ENCODE measurements around the gene ZNF592. TPM values are rescaled to one million over a fixed set of nuclear protein-coding genes. Genes with fewer than 3 reads are reported as not detected.
"Not testable (repeated sequence)": the region's sequence is repeated elsewhere in the genome, so short reads cannot be mapped to it uniquely, and the experiment has no call there.

Gene ZNF592
- total RNA-seq, 2 donors from 2014 or later, result 17.0 to 19.3 TPM

DNA sequence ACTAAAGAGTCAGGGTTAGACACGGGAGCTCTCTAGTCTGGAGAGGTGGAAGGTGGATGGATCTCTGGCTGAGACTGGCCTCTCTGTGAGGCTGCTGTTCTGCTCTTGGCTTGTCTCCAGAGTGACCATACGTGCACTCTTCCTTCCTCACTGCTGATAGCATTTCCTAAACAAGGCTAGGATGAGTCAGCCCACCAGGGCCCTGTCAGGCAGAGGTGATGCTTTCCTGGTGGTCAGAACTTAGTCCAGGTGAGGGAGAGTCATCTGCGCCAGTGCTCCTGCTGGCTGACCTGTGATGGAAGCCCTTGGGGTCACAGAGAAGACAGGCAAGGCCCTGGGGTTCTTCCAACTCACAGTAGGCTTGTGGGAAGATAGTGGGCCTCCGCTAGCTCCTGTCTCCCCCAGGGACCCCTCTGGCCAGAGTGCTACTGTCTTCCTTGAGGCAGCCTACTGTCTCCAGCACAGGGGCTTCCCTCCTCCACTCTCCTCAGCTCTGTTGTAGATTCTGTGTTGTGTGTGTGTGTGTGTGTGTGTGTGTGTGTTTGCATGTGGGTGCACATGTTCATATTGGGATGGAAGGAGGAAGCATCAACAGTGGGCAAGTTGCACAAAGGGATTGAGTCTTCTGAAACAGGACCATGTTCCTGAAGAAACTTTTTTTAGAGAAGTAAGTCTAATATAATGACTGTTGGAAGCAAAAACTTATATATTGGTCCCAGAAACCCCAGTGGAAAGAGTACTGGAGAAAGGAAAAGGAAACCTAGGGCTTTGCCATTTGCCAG, 85.2 kb downstream of the ZNF592 start:
- ATAC-seq, result peak; percentile 12 to 80
- no peak for DNase-seq

GRCh38 chr15:84834229-84834955, 86.0 kb downstream of the ZNF592 start:
- intact Hi-C loops (cut with DNase I), result no loop called here
- no peak for ATAC-seq
- DNase-seq, result no peak

More for the DNA sequence above, 85.2 kb downstream of the ZNF592 start:
- intact Hi-C loops (cut with DNase I), result no loop called here

- intact Hi-C loops (cut with DNase I), result no loop called here
- ATAC-seq (peak in 1 of 2 donors; percentile 14), DNase-seq (no peak)
Measured at GRCh38 chr15:84834969-84835368, 86.6 kb downstream of the ZNF592 start.

DNA sequence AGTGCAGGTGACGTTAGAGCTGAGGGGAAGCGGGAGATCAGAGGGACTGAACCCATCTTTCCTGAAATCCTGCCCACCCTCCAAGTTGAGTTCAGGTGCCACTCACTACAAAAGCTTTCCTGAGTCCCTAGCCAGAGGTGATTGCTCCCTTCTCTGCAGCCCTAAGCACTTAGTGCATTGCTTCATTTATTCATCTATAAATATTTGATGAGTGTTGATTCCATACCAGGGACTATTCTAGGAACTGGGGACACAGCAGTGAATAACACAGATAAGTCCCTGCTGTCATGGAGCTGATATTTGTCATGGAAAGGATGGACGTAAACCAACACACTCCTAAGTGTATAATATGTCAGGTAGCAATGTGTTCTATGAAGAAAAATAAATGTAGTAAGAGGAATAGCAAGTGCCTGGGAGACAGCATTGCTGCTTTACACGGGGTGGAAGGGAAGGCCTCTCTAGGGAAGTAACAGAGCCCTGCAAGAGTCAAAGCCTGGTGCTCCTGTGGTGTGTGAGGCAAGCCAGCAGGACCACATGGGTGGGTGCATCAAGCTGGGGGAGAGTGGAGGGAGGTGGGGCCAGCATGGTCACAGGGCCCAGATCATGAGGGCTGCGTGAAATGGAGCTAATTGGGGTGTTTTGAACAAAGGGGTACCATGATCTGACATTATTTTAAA, 87.4 kb downstream of the ZNF592 start:
- intact Hi-C loops (cut with DNase I), result no loop called here
- DNase-seq (no peak), ATAC-seq (no peak)

- no peak for DNase-seq
- no peak for ATAC-seq
- intact Hi-C loops (cut with DNase I), result no loop called here
Measured at GRCh38 chr15:84836844-84837243, 88.5 kb downstream of the ZNF592 start.

GRCh38 chr15:84839714-84840113, 91.3 kb downstream of the ZNF592 start:
- no peak for DNase-seq

GRCh38 chr15:84840255-84840654, 91.9 kb downstream of the ZNF592 start:
- peak in 1 of 2 donors; percentile 1 for ATAC-seq
- DNase-seq, result no peak

More at GRCh38 chr15:84839714-84840113, 91.3 kb downstream of the ZNF592 start:
- intact Hi-C loops (cut with DNase I), result no loop called here
- no peak for ATAC-seq

DNA sequence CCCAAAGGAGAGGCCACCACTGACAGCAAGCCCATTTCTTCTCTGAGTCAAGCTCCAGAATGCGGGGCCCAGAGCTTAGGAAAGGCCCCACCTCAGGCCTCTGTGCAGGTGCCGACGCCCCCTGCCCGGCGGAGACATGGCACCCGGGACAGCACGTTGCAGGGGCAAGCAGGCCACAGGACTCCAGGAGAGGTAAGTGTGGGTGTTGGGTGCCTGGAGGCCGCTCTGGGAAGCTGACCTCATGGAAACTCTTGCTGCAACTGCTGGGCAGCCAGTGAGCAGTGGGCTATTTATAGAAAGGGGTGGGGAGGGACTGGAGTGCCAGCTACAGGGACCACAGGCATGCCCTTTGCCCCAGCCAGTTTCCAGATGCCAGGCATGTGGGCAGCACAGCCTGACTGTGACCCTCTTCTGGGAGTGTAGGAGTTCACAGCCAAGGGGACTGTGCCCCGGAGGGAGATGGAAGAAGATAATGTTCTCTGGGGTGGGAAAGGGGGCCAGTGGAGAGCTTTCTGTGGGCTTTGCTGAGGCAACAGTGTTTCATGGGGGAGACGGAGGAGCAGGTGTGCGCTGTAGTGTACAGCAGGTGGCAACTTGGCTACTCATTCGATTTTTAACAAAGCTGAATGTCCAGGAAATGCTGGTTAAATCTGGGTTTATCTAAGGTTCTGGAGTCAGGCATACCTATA, 92.5 kb downstream of the ZNF592 start:
- DNase-seq (peak; percentile 76), ATAC-seq (peak; percentile 86 to 95)
- intact Hi-C loops (cut with DNase I), result no loop called here

More at GRCh38 chr15:84840255-84840654, 91.9 kb downstream of the ZNF592 start:
- intact Hi-C loops (cut with DNase I), result no loop called here

DNA sequence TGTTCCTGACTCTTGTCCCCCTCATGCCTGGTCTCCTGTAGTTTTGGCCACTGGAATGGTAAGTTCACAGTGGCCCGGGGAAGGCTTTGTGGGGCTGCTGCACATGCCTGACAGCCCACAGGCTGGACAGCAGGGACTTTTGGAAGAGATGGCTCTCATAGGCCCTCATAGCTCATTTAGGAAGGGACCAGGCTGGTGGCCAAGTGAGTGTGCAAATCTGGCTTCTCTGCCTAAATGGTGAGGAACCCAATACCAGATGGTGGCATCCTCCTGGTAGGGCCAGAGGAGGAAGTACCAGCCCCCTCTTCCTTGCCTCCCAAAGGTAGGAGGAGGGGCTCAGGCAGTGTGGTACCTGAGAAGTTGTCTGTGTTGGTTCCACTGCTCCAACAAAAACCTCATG, 94.4 kb downstream of the ZNF592 start:
- no peak for DNase-seq
- no peak for ATAC-seq
- intact Hi-C loops (cut with DNase I), result no loop called here

- ATAC-seq, result no peak
- intact Hi-C loops (cut with DNase I), result no loop called here
- no peak for DNase-seq
Measured at GRCh38 chr15:84844964-84845363, 96.6 kb downstream of the ZNF592 start.

DNA sequence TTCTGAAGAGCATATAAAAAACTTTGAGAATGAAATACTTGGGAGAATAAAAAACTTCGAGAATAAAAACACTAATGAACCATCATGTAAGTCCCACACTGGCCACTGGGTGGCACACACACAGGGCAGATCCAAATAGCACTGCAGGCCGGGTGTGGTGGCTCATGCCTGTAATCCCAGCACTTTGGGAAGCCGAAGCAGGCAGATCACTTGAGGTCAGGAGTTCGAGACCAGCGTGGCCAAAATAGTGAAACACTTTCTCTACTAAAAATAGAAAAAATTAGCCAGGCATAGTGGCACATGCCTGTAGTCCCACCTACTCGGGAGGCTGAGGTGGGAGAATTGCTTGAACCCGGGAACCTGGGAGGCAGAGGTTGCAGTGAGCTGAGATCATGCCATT, 97.2 kb downstream of the ZNF592 start:
- intact Hi-C loops (cut with DNase I), result not testable (repeated sequence)
- peak in 1 of 2 donors; percentile 29 for ATAC-seq
- DNase-seq, result peak; percentile 75

DNA sequence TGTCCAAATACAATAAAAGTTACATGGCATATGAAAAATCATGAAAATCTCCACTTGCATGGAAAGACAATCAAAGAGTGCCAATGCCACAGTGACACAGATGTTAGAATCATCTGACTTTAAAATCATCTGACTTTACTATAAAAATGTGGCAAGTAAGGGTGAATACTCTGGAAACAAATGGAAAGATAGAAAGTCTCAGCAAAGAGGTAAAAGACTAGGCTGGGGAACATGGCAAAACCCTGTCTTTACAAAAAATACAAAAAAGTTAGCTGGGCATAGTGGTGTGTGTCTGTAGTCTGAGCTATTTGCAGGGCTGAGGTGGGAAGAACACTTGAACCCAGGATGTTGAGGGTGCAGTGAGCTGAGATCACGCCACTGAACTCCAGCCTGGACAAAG, 97.9 kb downstream of the ZNF592 start:
- intact Hi-C loops (cut with DNase I), result no loop called here
- DNase-seq (no peak), ATAC-seq (no peak)

- no peak for DNase-seq
- no peak for ATAC-seq
- intact Hi-C loops (cut with DNase I), result no loop called here
Measured at GRCh38 chr15:84847382-84847781, 99.0 kb downstream of the ZNF592 start.

DNA sequence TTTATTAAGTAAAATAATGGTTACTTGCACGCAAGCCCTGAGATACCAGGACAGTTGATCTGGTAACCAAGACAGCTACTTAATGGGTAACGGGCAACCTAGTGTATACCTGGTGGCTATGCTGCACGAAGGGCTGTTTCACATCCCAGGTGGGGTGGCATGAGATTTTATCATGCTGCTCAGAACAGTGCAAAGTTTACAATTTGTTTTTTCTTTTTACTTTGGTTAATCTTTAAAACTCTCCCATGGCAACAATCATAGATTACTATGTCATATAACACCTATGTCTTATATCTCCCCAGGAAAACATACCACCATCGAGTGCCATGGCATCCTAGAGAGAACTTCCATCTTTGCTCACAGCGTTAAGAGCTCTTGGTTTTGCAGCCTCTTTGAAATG, 103.8 kb downstream of the ZNF592 start:
- intact Hi-C loops (cut with DNase I), result no loop called here
- ATAC-seq, result no peak
- DNase-seq, result no peak

- intact Hi-C loops (cut with DNase I), result no loop called here
- ATAC-seq (no peak), DNase-seq (no peak)
Measured at GRCh38 chr15:84855136-84855535, 106.7 kb downstream of the ZNF592 start.

DNA sequence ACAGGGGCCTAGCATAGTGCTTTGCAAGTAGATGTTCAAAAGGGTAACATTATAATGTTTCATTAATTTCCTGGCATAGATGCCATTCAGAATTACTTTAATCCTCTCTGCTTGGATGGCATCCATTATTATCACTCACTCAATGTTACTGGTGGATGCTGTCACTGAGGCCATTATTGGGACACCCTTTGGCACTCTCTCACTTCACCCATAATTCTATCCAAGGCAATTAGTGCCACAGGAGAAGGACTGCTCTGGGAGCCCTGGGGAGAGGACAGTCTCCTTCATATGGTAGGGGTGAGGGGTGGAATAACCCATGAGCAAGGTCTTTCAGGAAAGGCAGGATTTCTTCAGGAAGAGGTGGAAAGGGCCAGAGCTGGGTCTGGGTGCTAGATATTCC, 107.4 kb downstream of the ZNF592 start:
- ATAC-seq (peak; percentile 36 to 60), DNase-seq (no peak)
- intact Hi-C loops (cut with DNase I), result no loop called here
